HepG2 (cell line): ENCODE results near the gene CYB5B. TPM values are rescaled to one million over a fixed set of nuclear protein-coding genes. Genes with fewer than 3 reads are reported as not detected.

Experiments
- CEBPG ChIP-seq: IDR thresholded peaks from 2 replicates; pipeline ENCODE4 v1.6.1; 2016
- DR1 ChIP-seq: sonication (generic); formaldehyde crosslinking; IDR thresholded peaks from 2 replicates; pipeline ENCODE4 v1.8.0; 2021; ENCODE audit warnings: mild to moderate bottlenecking, missing genetic modification reagents, inconsistent platforms
- GABPB1 ChIP-seq: IDR thresholded peaks from 2 replicates; pipeline ENCODE4 v1.6.1; 2016; ENCODE audit warnings: mild to moderate bottlenecking, missing genetic modification reagents, moderate library complexity, missing compliant biosample characterization
- KDM5B ChIP-seq: sonication (generic); formaldehyde crosslinking; IDR thresholded peaks from 2 replicates; pipeline ENCODE4 v1.4.0; 2020; ENCODE audit warnings: missing genetic modification reagents, mild to moderate bottlenecking, borderline replicate concordance
- MIER3 ChIP-seq: IDR thresholded peaks from 2 replicates; pipeline ENCODE4 v1.6.1; 2016; ENCODE audit warnings: missing compliant biosample characterization, borderline replicate concordance
- NR0B2 ChIP-seq: sonication (generic); formaldehyde crosslinking; IDR thresholded peaks from 2 replicates; pipeline ENCODE4 v1.4.0; 2020; ENCODE audit warnings: mild to moderate bottlenecking, missing genetic modification reagents
- PAWR ChIP-seq: sonication (generic); formaldehyde crosslinking; IDR thresholded peaks from 2 replicates; pipeline ENCODE4 v1.4.0; 2020; ENCODE audit warnings: missing genetic modification reagents, mild to moderate bottlenecking, borderline replicate concordance
- PRDM10 ChIP-seq: sonication (generic); formaldehyde crosslinking; IDR thresholded peaks from 2 replicates; pipeline ENCODE4 v1.4.0; 2020; ENCODE audit warnings: low read depth, missing genetic modification reagents
- ZKSCAN8 ChIP-seq: IDR thresholded peaks from 2 replicates; pipeline ENCODE4 v1.6.1; 2016; ENCODE audit warnings: borderline replicate concordance, missing genetic modification reagents, missing compliant biosample characterization
- ZNF235 ChIP-seq: sonication (generic); formaldehyde crosslinking; IDR thresholded peaks from 2 replicates; pipeline ENCODE4 v1.8.1; 2023; ENCODE audit warnings: mild to moderate bottlenecking, missing genetic modification reagents, borderline replicate concordance
- ZNF570 ChIP-seq: sonication (generic); formaldehyde crosslinking; IDR thresholded peaks from 2 replicates; pipeline ENCODE4 v1.4.0; 2020; ENCODE audit warnings: mild to moderate bottlenecking, missing genetic modification reagents, borderline replicate concordance
- ZNF788 ChIP-seq: sonication (generic); formaldehyde crosslinking; IDR thresholded peaks from 2 replicates; pipeline ENCODE4 v1.5.0; 2020; ENCODE audit warnings: mild to moderate bottlenecking, missing genetic modification reagents, borderline replicate concordance
- polyA plus RNA-seq, 8 experiments: library from polyadenylated mRNA; depleted of rRNA in 3 of 8; stranded (reverse) in 7 of 8; unstranded in 1 of 8; fragments of >200 nt; fragmentation: Illumina TruSeq in 4 of 8; extraction: Trizol in 4 of 8; gene quantifications; 2 replicates each; pipeline versions ENCODE4 v1.2.1 to v1.2.3, GENCODE V29; 2011 to 2016; ENCODE audit warnings: low read depth in 4 of 8, missing spikeins in 1 of 8, mixed read lengths in 1 of 8; ENCODE audit not compliant: insufficient read depth in 1 of 8
- total RNA-seq, 5 experiments: library from RNA; depleted of rRNA; stranded (reverse); fragments of >200 nt; fragmentation: Illumina TruSeq; extraction: Trizol; gene quantifications; 2 replicates each; pipeline ENCODE4 v1.2.3, GENCODE V29; 2016; ENCODE audit warnings: low read depth in 1 of 5
- TF ChIP-seq, protein P1 (sequence below): IDR thresholded peaks from 2 replicates; pipeline ENCODE4 v1.6.1; 2016; ENCODE audit warnings: mild to moderate bottlenecking
- TF ChIP-seq, protein P2 (sequence below): sonication (generic); formaldehyde crosslinking; IDR thresholded peaks from 2 replicates; pipeline ENCODE4 v1.5.1; 2020; ENCODE audit warnings: mild to moderate bottlenecking, moderate library complexity, missing genetic modification reagents
- TF ChIP-seq, protein P3 (sequence below): sonication (generic); IDR thresholded peaks from 2 replicates; pipeline ENCODE4 v1.6.1; 2016; ENCODE audit warnings: low read depth, borderline replicate concordance
- TF ChIP-seq, protein P4 (sequence below): sonication (generic); formaldehyde crosslinking; IDR thresholded peaks from 2 replicates; pipeline ENCODE4 v1.8.0; 2022; ENCODE audit warnings: mild to moderate bottlenecking, missing genetic modification reagents
- TF ChIP-seq, protein P5 (sequence below): sonication (generic); formaldehyde crosslinking; IDR thresholded peaks from 2 replicates; pipeline ENCODE4 v1.5.0; 2020; ENCODE audit warnings: missing genetic modification reagents

CYB5B gene
- total and polyA plus RNA-seq, 2 of the 13 experiments (the other 11 are each of a cell fraction or from before 2014, with no cell fraction given): 234 to 432 TPM

DNA sequence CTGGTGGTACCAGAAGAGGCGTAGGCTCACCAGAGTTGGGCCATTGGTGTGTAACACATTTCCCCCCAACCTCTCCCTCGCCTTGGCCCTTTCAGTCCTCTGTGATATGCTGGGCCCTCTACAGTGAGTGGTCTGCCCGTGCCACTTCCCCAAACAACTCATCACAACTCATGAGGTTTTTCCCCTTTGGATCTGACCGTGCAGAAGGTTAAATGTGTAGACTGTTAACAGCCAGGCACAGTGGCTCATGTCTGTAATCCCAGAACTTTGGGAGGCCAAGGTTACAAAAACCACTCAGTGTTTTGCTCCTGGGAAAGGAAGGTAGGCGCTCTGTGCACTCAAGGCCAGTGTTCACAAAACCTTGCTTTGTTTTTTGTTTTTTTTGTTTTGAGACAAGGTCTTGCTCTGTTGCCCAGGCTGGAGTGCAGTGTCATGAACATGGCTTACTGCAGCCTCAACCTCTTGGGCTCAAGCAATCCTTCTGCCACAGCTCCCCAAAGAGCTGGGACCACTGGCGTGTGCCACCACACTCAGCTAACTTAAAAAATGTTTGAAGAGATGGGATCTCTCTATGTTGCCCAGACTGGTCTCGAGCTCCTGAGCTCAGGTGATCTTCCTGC lies 11.3 kb upstream of the CYB5B start (continued):
- TF ChIP-seq, protein P1, sequence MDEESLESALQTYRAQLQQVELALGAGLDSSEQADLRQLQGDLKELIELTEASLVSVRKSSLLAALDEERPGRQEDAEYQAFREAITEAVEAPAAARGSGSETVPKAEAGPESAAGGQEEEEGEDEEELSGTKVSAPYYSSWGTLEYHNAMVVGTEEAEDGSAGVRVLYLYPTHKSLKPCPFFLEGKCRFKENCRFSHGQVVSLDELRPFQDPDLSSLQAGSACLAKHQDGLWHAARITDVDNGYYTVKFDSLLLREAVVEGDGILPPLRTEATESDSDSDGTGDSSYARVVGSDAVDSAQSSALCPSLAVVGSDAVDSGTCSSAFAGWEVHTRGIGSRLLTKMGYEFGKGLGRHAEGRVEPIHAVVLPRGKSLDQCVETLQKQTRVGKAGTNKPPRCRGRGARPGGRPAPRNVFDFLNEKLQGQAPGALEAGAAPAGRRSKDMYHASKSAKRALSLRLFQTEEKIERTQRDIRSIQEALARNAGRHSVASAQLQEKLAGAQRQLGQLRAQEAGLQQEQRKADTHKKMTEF (CRISPR knock-in tag): peak; percentile 83
- TF ChIP-seq MIER3 (CRISPR knock-in tag) (peak; percentile 46; the same call in 1 of the 2 replicates), ZNF788 (CRISPR knock-in tag) (peak; percentile 39; the same call in 1 of the 2 replicates), NR0B2 (CRISPR knock-in tag) (no peak), ZNF235 (CRISPR knock-in tag) (no peak), DR1 (CRISPR knock-in tag) (no peak), KDM5B (CRISPR knock-in tag) (no peak; the same call in 1 of the 2 replicates), ZNF570 (CRISPR knock-in tag) (no peak), ZKSCAN8 (CRISPR knock-in tag) (peak; percentile 31; the same call in 1 of the 2 replicates), PAWR (CRISPR knock-in tag) (no peak), CEBPG (CRISPR knock-in tag) (peak; percentile 27; the same call in 1 of the 2 replicates), PRDM10 (CRISPR knock-in tag) (no peak), GABPB1 (CRISPR knock-in tag) (peak; percentile 24)
- TF ChIP-seq, protein P2, sequence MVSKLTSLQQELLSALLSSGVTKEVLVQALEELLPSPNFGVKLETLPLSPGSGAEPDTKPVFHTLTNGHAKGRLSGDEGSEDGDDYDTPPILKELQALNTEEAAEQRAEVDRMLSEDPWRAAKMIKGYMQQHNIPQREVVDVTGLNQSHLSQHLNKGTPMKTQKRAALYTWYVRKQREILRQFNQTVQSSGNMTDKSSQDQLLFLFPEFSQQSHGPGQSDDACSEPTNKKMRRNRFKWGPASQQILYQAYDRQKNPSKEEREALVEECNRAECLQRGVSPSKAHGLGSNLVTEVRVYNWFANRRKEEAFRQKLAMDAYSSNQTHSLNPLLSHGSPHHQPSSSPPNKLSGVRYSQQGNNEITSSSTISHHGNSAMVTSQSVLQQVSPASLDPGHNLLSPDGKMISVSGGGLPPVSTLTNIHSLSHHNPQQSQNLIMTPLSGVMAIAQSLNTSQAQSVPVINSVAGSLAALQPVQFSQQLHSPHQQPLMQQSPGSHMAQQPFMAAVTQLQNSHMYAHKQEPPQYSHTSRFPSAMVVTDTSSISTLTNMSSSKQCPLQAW (CRISPR knock-in tag): peak; percentile 87
- TF ChIP-seq, protein P3, sequence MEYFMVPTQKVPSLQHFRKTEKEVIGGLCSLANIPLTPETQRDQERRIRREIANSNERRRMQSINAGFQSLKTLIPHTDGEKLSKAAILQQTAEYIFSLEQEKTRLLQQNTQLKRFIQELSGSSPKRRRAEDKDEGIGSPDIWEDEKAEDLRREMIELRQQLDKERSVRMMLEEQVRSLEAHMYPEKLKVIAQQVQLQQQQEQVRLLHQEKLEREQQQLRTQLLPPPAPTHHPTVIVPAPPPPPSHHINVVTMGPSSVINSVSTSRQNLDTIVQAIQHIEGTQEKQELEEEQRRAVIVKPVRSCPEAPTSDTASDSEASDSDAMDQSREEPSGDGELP: peak; percentile 21; the same call in 1 of the 2 replicates
- TF ChIP-seq, protein P4, sequence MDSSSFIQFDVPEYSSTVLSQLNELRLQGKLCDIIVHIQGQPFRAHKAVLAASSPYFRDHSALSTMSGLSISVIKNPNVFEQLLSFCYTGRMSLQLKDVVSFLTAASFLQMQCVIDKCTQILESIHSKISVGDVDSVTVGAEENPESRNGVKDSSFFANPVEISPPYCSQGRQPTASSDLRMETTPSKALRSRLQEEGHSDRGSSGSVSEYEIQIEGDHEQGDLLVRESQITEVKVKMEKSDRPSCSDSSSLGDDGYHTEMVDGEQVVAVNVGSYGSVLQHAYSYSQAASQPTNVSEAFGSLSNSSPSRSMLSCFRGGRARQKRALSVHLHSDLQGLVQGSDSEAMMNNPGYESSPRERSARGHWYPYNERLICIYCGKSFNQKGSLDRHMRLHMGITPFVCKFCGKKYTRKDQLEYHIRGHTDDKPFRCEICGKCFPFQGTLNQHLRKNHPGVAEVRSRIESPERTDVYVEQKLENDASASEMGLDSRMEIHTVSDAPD (CRISPR knock-in tag): no peak
- TF ChIP-seq, protein P5, sequence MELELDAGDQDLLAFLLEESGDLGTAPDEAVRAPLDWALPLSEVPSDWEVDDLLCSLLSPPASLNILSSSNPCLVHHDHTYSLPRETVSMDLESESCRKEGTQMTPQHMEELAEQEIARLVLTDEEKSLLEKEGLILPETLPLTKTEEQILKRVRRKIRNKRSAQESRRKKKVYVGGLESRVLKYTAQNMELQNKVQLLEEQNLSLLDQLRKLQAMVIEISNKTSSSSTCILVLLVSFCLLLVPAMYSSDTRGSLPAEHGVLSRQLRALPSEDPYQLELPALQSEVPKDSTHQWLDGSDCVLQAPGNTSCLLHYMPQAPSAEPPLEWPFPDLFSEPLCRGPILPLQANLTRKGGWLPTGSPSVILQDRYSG (CRISPR knock-in tag): no peak
